ENCODE measurements around the gene OGT. TPM values are rescaled to one million over a fixed set of nuclear protein-coding genes. Genes with fewer than 3 reads are reported as not detected.

OGT gene
- total RNA-seq, 2 experiments from 2014 or later: 280 to 304 TPM

GRCh38 chrX:71514367-71515037 is 18.4 kb upstream of the OGT start:
- intact Hi-C loops (cut with micrococcal nuclease): no loop called here
- H3K36me3 Mint-ChIP-seq: no peaks in the 10 kb centered on the region
- peaks cover 16% of the 10 kb centered on the region for H3K4me1 Mint-ChIP-seq (ENCODE audit: low read depth)
- peak overlapping the region; percentile 26 for H3K27ac Mint-ChIP-seq
- CTCF ChIA-PET: interaction anchor here (0.6 to 1.6 kb wide), 5 partner anchors 12 to 71 kb away, joined by 3 to 7 read pairs (median 3); no protein-coding TSS in a partner anchor
- peak overlapping the region; percentile 11 for H3K4me3 Mint-ChIP-seq
- no peaks in the 10 kb centered on the region for H3K27me3 Mint-ChIP-seq
- peak; percentile 52 for DNase-seq
- H3K9me3 Mint-ChIP-seq: peaks cover 3% of the 10 kb centered on the region
- POLR2A ChIA-PET: interaction anchor here (1.6 kb wide), 1 partner anchor 17 kb away, joined by 5 read pairs; no protein-coding TSS in a partner anchor

DNA sequence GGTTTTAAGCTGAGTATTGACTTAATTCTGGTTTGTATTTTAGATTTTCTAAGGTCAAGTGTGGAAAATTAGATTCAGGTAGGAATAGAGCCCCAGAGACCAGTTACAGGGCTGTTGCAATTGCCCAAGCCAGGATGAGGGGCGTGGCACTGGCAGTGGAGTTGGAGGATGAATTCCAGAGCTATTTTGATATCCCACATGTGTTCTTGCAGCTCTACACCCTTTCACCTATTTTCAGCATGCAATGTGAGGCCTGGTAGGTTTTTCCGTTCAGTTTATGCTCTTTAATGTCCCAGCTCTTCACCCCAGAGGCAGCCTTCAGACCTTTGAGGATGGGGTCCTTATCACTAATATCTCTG is 17.9 kb upstream of the OGT start:
- Mint-ChIP-seq H3K4me3 (no peak overlapping the region), H3K27ac (no peak overlapping the region), H3K27me3 (no peaks in the 10 kb centered on the region), H3K4me1 (ENCODE audit: low read depth) (peaks cover 16% of the 10 kb centered on the region), H3K36me3 (no peaks in the 10 kb centered on the region), H3K9me3 (peaks cover 3% of the 10 kb centered on the region)
- no peak for DNase-seq
- ChIA-PET CTCF (interaction anchor here (0.6 to 1.6 kb wide), 4 partner anchors 16 to 137 kb away, joined by 3 to 7 read pairs (median 3); no protein-coding TSS in a partner anchor), POLR2A (interaction anchor here (1.6 kb wide), 1 partner anchor 17 kb away, joined by 5 read pairs; no protein-coding TSS in a partner anchor)
- intact Hi-C loops (cut with micrococcal nuclease): no loop called here

DNA sequence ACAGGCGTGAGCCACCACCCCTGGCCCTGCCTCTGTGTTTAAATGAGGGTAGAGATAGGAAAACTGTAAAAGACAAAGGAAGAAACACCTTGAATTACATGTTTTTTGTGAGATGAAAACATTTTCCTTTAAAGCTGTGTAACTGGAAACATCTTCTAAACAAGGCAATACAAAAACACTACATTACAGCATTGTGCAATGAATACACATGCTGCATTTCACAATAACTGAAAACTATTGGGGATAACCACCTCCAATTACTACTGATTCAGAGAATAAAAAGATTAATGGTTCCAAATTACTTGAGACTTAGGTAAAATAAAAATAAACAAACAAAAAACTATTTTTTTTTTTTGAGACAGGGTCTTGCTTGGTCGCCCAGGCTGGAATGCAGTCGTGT is 7.6 kb upstream of the OGT start:
- DNase-seq: no peak
- ChIA-PET CTCF (no interaction called here), POLR2A (no interaction called here)
- intact Hi-C loops (cut with micrococcal nuclease): no loop called here
- Mint-ChIP-seq H3K4me1 (ENCODE audit: low read depth) (peaks cover 4% of the 10 kb centered on the region), H3K36me3 (no peaks in the 10 kb centered on the region), H3K27ac (no peak overlapping the region), H3K27me3 (no peaks in the 10 kb centered on the region), H3K9me3 (peaks cover 3% of the 10 kb centered on the region), H3K4me3 (no peak overlapping the region)

DNA sequence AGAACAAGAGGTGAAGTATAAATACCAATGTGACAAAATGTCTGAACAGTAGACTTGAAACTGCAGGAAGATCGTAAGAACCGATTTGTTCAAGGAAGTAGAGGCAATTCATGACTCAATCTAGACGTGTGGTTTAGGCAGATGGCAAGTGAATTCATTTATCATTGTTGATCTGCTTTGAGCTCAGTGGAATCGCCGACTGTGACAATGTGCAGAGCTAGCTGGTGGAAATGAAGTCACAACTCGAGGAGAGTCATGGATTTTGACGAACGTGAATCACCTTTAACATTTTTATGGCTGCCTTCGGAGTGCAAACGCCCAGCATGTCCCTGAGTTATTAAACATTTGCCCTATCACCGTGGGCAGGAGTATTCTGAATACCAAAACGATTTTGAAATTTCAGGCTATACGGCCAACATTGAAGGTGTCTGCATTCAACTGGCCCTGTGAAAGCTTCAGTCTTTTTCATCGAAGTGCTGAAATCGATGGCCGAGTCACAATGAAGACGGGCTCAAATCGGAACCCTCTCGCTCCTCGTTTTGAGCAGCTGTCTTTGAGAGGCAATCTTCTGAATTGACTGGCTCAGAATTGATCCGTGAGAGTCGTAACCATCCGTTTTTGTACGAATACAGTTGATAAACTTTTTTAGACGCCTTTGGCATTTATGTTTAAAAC is 689 bp upstream of the OGT start:
- Mint-ChIP-seq H3K36me3 (peaks cover 35% of the 10 kb centered on the region), H3K4me1 (ENCODE audit: low read depth) (peaks cover 21% of the 10 kb centered on the region), H3K9me3 (peaks cover 3% of the 10 kb centered on the region), H3K27me3 (no peaks in the 10 kb centered on the region), H3K4me3 (peak overlapping the region; percentile 97), H3K27ac (peak overlapping the region; percentile 98)
- ChIA-PET CTCF (interaction anchor here (1.2 to 1.5 kb wide), 3 partner anchors 10 to 23 kb away, joined by 3 to 7 read pairs (median 4); no protein-coding TSS in a partner anchor), POLR2A (interaction anchor here (1.4 to 7.2 kb wide), 9 partner anchors 11 to 351 kb away, joined by 4 to 96 read pairs (median 12); partner anchors contain the start of genes CXCR3 and TAF1)
- intact Hi-C loops (cut with micrococcal nuclease): loop anchor here (1.0 to 10.0 kb wide), 8 partner anchors 9 to 420 kb away; partner anchors contain the start of genes CXCR3, IL2RG, NONO and TAF1
- peak; percentile 79 for DNase-seq

GRCh38 chrX:71533516-71533850 is 579 bp downstream of the OGT start:
- no peak for DNase-seq
- intact Hi-C loops (cut with micrococcal nuclease): loop anchor here (2.0 to 10.0 kb wide), 6 partner anchors 41 to 421 kb away; partner anchors contain the start of genes IL2RG, NONO and TAF1
- H3K27ac Mint-ChIP-seq: peak overlapping the region; percentile 98
- H3K4me1 Mint-ChIP-seq (ENCODE audit: low read depth): peaks cover 21% of the 10 kb centered on the region
- no peaks in the 10 kb centered on the region for H3K27me3 Mint-ChIP-seq
- ChIA-PET CTCF (interaction anchor here (1.3 to 1.6 kb wide), 2 partner anchors 8 to 10 kb away, joined by 4 to 6 read pairs; no protein-coding TSS in a partner anchor), POLR2A (interaction anchor here (0.7 to 7.2 kb wide), 9 partner anchors 10 to 250 kb away, joined by 3 to 96 read pairs (median 13); partner anchors contain the start of genes CXCR3, NONO and TAF1)
- H3K36me3 Mint-ChIP-seq: peaks cover 46% of the 10 kb centered on the region
- H3K4me3 Mint-ChIP-seq: peak overlapping the region; percentile 97
- peaks cover 3% of the 10 kb centered on the region for H3K9me3 Mint-ChIP-seq

GRCh38 chrX:71533851-71534561 is 1.1 kb downstream of the OGT start:
- H3K9me3 Mint-ChIP-seq: peaks cover 3% of the 10 kb centered on the region
- ChIA-PET CTCF (interaction anchor here (1.3 to 1.8 kb wide), 3 partner anchors 8 to 83 kb away, joined by 4 to 6 read pairs (median 5); no protein-coding TSS in a partner anchor), POLR2A (interaction anchor here (0.7 to 7.2 kb wide), 11 partner anchors 10 to 422 kb away, joined by 3 to 96 read pairs (median 8); partner anchors contain the start of genes CXCR3, IL2RG, NONO and TAF1)
- peaks cover 49% of the 10 kb centered on the region for H3K36me3 Mint-ChIP-seq
- DNase-seq: peak; percentile 77
- intact Hi-C loops (cut with micrococcal nuclease): loop anchor here (2.0 to 10.0 kb wide), 6 partner anchors 42 to 422 kb away; partner anchors contain the start of genes IL2RG, NONO and TAF1
- no peaks in the 10 kb centered on the region for H3K27me3 Mint-ChIP-seq
- H3K4me1 Mint-ChIP-seq (ENCODE audit: low read depth): peaks cover 22% of the 10 kb centered on the region
- H3K4me3 Mint-ChIP-seq: peak overlapping the region; percentile 97
- peak overlapping the region; percentile 98 for H3K27ac Mint-ChIP-seq

GRCh38 chrX:71534773-71535544 is 2.1 kb downstream of the OGT start:
- no peak for DNase-seq
- intact Hi-C loops (cut with micrococcal nuclease): loop anchor here (5.0 to 10.0 kb wide), 4 partner anchors 43 to 423 kb away; partner anchors contain the start of gene IL2RG
- POLR2A ChIA-PET: interaction anchor here (0.9 to 7.2 kb wide), 12 partner anchors 9 to 423 kb away, joined by 3 to 96 read pairs (median 8); partner anchors contain the start of genes CXCR3, IL2RG, NONO and TAF1
- CTCF ChIA-PET: interaction anchor here (0.6 to 1.8 kb wide), 3 partner anchors 8 to 82 kb away, joined by 3 to 6 read pairs (median 5); no protein-coding TSS in a partner anchor
- Mint-ChIP-seq H3K4me1 (ENCODE audit: low read depth) (peaks cover 24% of the 10 kb centered on the region), H3K36me3 (peaks cover 58% of the 10 kb centered on the region), H3K27ac (peak overlapping the region; percentile 98), H3K27me3 (no peaks in the 10 kb centered on the region), H3K9me3 (no peaks in the 10 kb centered on the region), H3K4me3 (peak overlapping the region; percentile 97)

DNA sequence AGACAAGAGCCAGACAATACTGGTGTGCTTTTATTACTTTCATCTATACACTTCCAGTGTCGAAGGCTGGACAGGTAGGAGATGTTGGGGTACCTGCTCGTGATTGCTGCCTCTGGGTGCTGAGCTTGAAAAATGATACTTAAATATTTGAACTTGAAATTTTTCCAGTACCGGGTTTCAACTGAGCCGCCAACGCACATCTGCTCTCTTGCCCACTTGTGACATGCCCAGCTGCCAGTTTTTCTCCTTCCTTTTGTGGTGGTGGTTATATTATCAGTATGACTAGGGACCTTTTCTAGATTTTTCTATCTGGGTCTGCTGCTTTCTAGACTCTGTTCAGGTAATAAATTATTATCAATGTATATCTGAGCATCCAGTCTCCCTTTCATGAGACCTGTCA is 3.4 kb downstream of the OGT start:
- ChIA-PET CTCF (no interaction called here), POLR2A (interaction anchor here (0.9 to 7.2 kb wide), 6 partner anchors 7 to 253 kb away, joined by 3 to 96 read pairs (median 6); partner anchors contain the start of gene NONO)
- intact Hi-C loops (cut with micrococcal nuclease): loop anchor here (10.0 kb wide), 1 partner anchor 341 kb away; no protein-coding TSS in a partner anchor
- H3K27me3 Mint-ChIP-seq: no peaks in the 10 kb centered on the region
- peak; percentile 64 for DNase-seq
- H3K27ac Mint-ChIP-seq: peak overlapping the region; percentile 98
- H3K36me3 Mint-ChIP-seq: peaks cover 65% of the 10 kb centered on the region
- H3K4me3 Mint-ChIP-seq: peak overlapping the region; percentile 83
- no peaks in the 10 kb centered on the region for H3K9me3 Mint-ChIP-seq
- H3K4me1 Mint-ChIP-seq (ENCODE audit: low read depth): peaks cover 24% of the 10 kb centered on the region

DNA sequence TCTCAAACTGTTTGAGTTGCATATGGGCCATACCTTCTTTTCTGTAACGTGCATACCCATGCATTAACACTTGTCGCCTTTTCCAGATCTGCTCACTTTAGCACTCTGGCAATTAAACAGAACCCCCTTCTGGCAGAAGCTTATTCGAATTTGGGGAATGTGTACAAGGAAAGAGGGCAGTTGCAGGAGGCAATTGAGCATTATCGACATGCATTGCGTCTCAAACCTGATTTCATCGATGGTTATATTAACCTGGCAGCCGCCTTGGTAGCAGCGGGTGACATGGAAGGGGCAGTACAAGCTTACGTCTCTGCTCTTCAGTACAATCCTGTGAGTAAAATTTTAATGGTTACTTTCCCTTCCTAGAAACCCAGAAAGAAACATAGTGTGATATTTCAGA is 4.8 kb downstream of the OGT start:
- Mint-ChIP-seq H3K9me3 (no peaks in the 10 kb centered on the region), H3K27ac (peak overlapping the region; percentile 98), H3K36me3 (peaks cover 75% of the 10 kb centered on the region), H3K27me3 (no peaks in the 10 kb centered on the region), H3K4me1 (ENCODE audit: low read depth) (peaks cover 32% of the 10 kb centered on the region), H3K4me3 (peak overlapping the region; percentile 83)
- no peak for DNase-seq
- intact Hi-C loops (cut with micrococcal nuclease): loop anchor here (10.0 kb wide), 1 partner anchor 343 kb away; no protein-coding TSS in a partner anchor
- ChIA-PET POLR2A (interaction anchor here (1.3 to 7.2 kb wide), 2 partner anchors 6 to 11 kb away, joined by 4 to 96 read pairs; no protein-coding TSS in a partner anchor), CTCF (no interaction called here)

DNA sequence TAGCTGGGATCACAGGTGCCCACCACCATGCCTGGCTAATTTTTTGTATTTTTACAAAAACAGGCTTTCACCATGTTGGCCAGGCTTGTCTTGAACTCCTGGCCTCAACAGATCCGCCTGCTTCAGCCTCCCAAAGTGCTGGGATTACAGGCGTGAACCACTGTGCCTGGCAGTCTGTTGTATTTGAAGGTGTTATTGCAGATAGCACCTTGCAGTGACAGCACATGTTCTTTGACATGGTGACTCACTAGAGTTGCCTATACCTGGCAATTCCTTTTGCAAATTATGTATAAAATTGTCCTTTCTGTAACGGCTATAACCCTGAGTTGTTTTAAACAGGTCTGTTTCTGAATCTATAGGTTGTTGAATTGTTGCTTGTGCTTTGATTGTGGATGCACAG is 7.9 kb downstream of the OGT start:
- DNase-seq: no peak
- intact Hi-C loops (cut with micrococcal nuclease): loop anchor here (1.0 to 2.0 kb wide), 2 partner anchors 8 to 78 kb away; partner anchors contain the start of gene CXCR3
- Mint-ChIP-seq H3K27ac (peak overlapping the region; percentile 91), H3K36me3 (peaks cover 71% of the 10 kb centered on the region), H3K4me1 (ENCODE audit: low read depth) (peaks cover 53% of the 10 kb centered on the region), H3K27me3 (no peaks in the 10 kb centered on the region), H3K4me3 (peak overlapping the region; percentile 75), H3K9me3 (no peaks in the 10 kb centered on the region)
- POLR2A ChIA-PET: interaction anchor here (3.1 to 6.1 kb wide), 2 partner anchors 7 to 78 kb away, joined by 13 to 96 read pairs; partner anchors contain the start of genes CXCR3 and OGT
- CTCF ChIA-PET: no interaction called here

All from activated CD4-positive, alpha-beta memory T cell treated with anti-CD3 and anti-CD28 coated beads for 36 hours (primary cell).